H1 (cell line): ENCODE measurements around the gene DLK1. TPM values are rescaled to one million over a fixed set of nuclear protein-coding genes. Genes with fewer than 3 reads are reported as not detected.

Experiments
- CTCF ChIA-PET: fragments of 300-600 bp; sonication (Branson Sonifier 250); formaldehyde crosslinking; loops from one replicate; lab custom pipeline; 2021; ENCODE audit not compliant: partially characterized antibody; lab: Charles Lee
- POLR2A ChIA-PET: fragments of 300-600 bp; sonication (Branson Sonifier 250); formaldehyde crosslinking; loops from one replicate; lab custom pipeline; 2021; ENCODE audit warnings: inconsistent platforms; ENCODE audit not compliant: partially characterized antibody; lab: Charles Lee
- DNase-seq, 2 experiments: peaks; one replicate each; pipeline versions ENCODE4 v3.0.0 to v3.0.0-alpha.2; 2010 to 2022; ENCODE audit warnings: low spot score in 2 of 2, low read depth in 1 of 2, mixed read lengths in 1 of 2
- FAIRE-seq: peaks from 2 replicates; lab custom pipeline; 2011; peaks lifted over from hg19 to GRCh38; lab: Jason Lieb, UNC
- H2AFZ ChIP-seq: 2 replicates; pipeline ENCODE4 v1.8.1; 2012; ENCODE audit warnings: low read length, inconsistent platforms
- H2AK5ac ChIP-seq: 2 replicates; pipeline ENCODE4 v1.6.1; 2013; ENCODE audit warnings: low read depth, low read length
- H2BK120ac ChIP-seq: replicated peaks from 2 replicates; pipeline ENCODE3; 2013; ENCODE audit warnings: low read depth, low read length, inconsistent platforms
- H2BK12ac ChIP-seq: 2 replicates; pipeline ENCODE4 v1.6.1; 2013; ENCODE audit warnings: low read depth, low read length
- H2BK15ac ChIP-seq: 2 replicates; pipeline ENCODE4 v1.6.1; 2013; ENCODE audit warnings: low read length
- H2BK20ac ChIP-seq: 2 replicates; pipeline ENCODE4 v1.6.1; 2013; ENCODE audit warnings: low read length
- H2BK5ac ChIP-seq: 2 replicates; pipeline ENCODE4 v1.6.1; 2013; ENCODE audit warnings: low read depth, low read length
- H3K14ac ChIP-seq: 2 replicates; pipeline ENCODE4 v1.6.1; 2013; ENCODE audit warnings: inconsistent platforms; ENCODE audit not compliant: insufficient read length
- H3K18ac ChIP-seq: 2 replicates; pipeline ENCODE4 v1.6.1; 2013; ENCODE audit warnings: low read length; ENCODE audit errors: extremely low read depth
- H3K23ac ChIP-seq: 2 replicates; pipeline ENCODE4 v1.6.1; 2013; ENCODE audit warnings: inconsistent platforms; ENCODE audit not compliant: insufficient read length
- H3K23me2 ChIP-seq: 2 replicates; pipeline ENCODE4 v1.6.1; 2013; ENCODE audit warnings: low read depth, low read length
- H3K27ac ChIP-seq: 2 replicates; pipeline ENCODE4 v1.6.1; 2011; ENCODE audit warnings: low read depth, low read length, inconsistent platforms
- H3K27me3 ChIP-seq, 4 experiments: replicated peaks in 1 of 4; 1 replicate in 1 of 4; 2 replicates in 3 of 4; pipeline versions ENCODE4 v1.6.1 to v1.8.1; 2011 to 2013; ENCODE audit warnings: low read length in 3 of 4, mild to moderate bottlenecking in 3 of 4, inconsistent platforms in 2 of 4, mixed read lengths in 2 of 4, moderate library complexity in 1 of 4; ENCODE audit not compliant: control insufficient read depth in 3 of 4, insufficient read depth in 3 of 4; ENCODE audit errors: extremely low read depth in 1 of 4
- H3K36me3 ChIP-seq, 4 experiments: 2 replicates each; pipeline versions ENCODE4 v1.6.1 to v1.8.1; 2011 to 2013; ENCODE audit warnings: mild to moderate bottlenecking in 4 of 4, low read length in 3 of 4, moderate library complexity in 2 of 4, control low read depth in 1 of 4, inconsistent platforms in 1 of 4; ENCODE audit not compliant: insufficient read depth in 4 of 4, control insufficient read depth in 2 of 4
- H3K4ac ChIP-seq: replicated peaks from 2 replicates; pipeline ENCODE3; 2013; ENCODE audit warnings: low read length, low read depth, mixed read lengths, inconsistent platforms; ENCODE audit not compliant: insufficient read length
- H3K4me1 ChIP-seq, 4 experiments: replicated peaks in 1 of 4; 1 replicate in 1 of 4; 2 replicates in 3 of 4; pipeline versions ENCODE4 v1.6.1 to v1.8.1; 2011 to 2013; ENCODE audit warnings: low read length in 3 of 4, inconsistent platforms in 2 of 4, mixed read lengths in 1 of 4; ENCODE audit not compliant: insufficient read depth in 4 of 4, control insufficient read depth in 3 of 4
- H3K4me2 ChIP-seq, 2 experiments: 2 replicates each; pipeline versions ENCODE4 v1.6.1 to v1.8.1; 2011 to 2013; ENCODE audit warnings: low read depth in 2 of 2, low read length in 2 of 2, control low read depth in 1 of 2, inconsistent platforms in 1 of 2, mild to moderate bottlenecking in 1 of 2; ENCODE audit not compliant: insufficient read depth in 1 of 2
- H3K4me3 ChIP-seq, 4 experiments: fragments of 200-600, 300-600 bp in 1 of 4; sonication (generic), shearing (Covaris generic), sonication (Bioruptor Twin) in 1 of 4; 2 replicates each; pipeline versions ENCODE4 v1.5.1 to v1.8.1; 2011 to 2016; ENCODE audit warnings: low read length in 4 of 4, low read depth in 3 of 4, control low read depth in 2 of 4, inconsistent platforms in 2 of 4, mild to moderate bottlenecking in 2 of 4, mixed read lengths in 1 of 4, moderate library complexity in 1 of 4; ENCODE audit not compliant: insufficient read depth in 2 of 4; ENCODE audit errors: extremely low read depth in 1 of 4
- H3K56ac ChIP-seq: replicated peaks from 2 replicates; pipeline ENCODE3; 2013; ENCODE audit warnings: low read depth, mild to moderate bottlenecking, mixed read lengths, low read length, inconsistent platforms; ENCODE audit not compliant: insufficient read length
- H3K79me1 ChIP-seq: 2 replicates; pipeline ENCODE4 v1.6.1; 2013; ENCODE audit warnings: low read depth, low read length, control low read depth
- H3K79me2 ChIP-seq, 2 experiments: 2 replicates each; pipeline versions ENCODE4 v1.6.1 to v1.8.1; 2012 to 2013; ENCODE audit warnings: low read length in 2 of 2, mild to moderate bottlenecking in 2 of 2, inconsistent platforms in 1 of 2; ENCODE audit not compliant: insufficient read depth in 2 of 2, control insufficient read depth in 1 of 2
- H3K9ac ChIP-seq, 4 experiments: replicated peaks in 1 of 4; 1 replicate in 1 of 4; 2 replicates in 3 of 4; pipeline versions ENCODE4 v1.6.1 to v1.8.1; 2011 to 2013; ENCODE audit warnings: low read depth in 3 of 4, low read length in 3 of 4, control low read depth in 2 of 4, mild to moderate bottlenecking in 2 of 4, moderate library complexity in 2 of 4, inconsistent platforms in 1 of 4; ENCODE audit errors: extremely low read depth in 1 of 4
- H3K9me3 ChIP-seq, 2 experiments: 2 replicates each; pipeline versions ENCODE4 v1.6.1 to v1.8.1; 2012 to 2013; ENCODE audit warnings: mild to moderate bottlenecking in 2 of 2, moderate library complexity in 2 of 2, control low read depth in 1 of 2, inconsistent platforms in 1 of 2, low read depth in 1 of 2, low read length in 1 of 2, mixed read lengths in 1 of 2; ENCODE audit not compliant: insufficient read depth in 2 of 2
- H4K20me1 ChIP-seq, 2 experiments: replicated peaks in 1 of 2; 2 replicates each; pipeline versions ENCODE3 to v1.8.1; 2011 to 2013; ENCODE audit warnings: inconsistent platforms in 2 of 2, low read length in 2 of 2, mild to moderate bottlenecking in 1 of 2; ENCODE audit not compliant: insufficient read depth in 2 of 2, control insufficient read depth in 1 of 2
- H4K5ac ChIP-seq: 2 replicates; pipeline ENCODE4 v1.6.1; 2013; ENCODE audit warnings: low read length, low read depth, mixed read lengths, inconsistent platforms; ENCODE audit not compliant: insufficient read length
- H4K8ac ChIP-seq: 2 replicates; pipeline ENCODE4 v1.8.0; 2013; ENCODE audit warnings: mild to moderate bottlenecking, moderate library complexity, low read length, inconsistent platforms; ENCODE audit not compliant: insufficient read depth; ENCODE audit errors: extremely low read depth
- H4K91ac ChIP-seq: replicated peaks from 2 replicates; pipeline ENCODE3; 2013; ENCODE audit warnings: low read length, mixed read lengths, inconsistent platforms; ENCODE audit not compliant: insufficient read length
- BCL11A ChIP-seq, 2 experiments: IDR thresholded peaks; one replicate each; pipeline ENCODE4 v1.6.1; 2011; ENCODE audit warnings: low read depth in 2 of 2, low read length in 2 of 2, mild to moderate bottlenecking in 2 of 2
- CTCF ChIP-seq, 3 experiments: IDR thresholded peaks; 1 replicate in 2 of 3; 2 replicates in 1 of 3; pipeline versions ENCODE4 v1.5.1 to v1.6.1; 2011; ENCODE audit warnings: low read length in 3 of 3, mild to moderate bottlenecking in 3 of 3, inconsistent platforms in 2 of 3, low read depth in 1 of 3, moderate library complexity in 1 of 3; ENCODE audit not compliant: insufficient read depth in 1 of 3; ENCODE audit errors: control extremely low read depth in 1 of 3
- GABPA ChIP-seq: IDR thresholded peaks from 2 replicates; pipeline ENCODE4 v1.6.1; 2011; ENCODE audit warnings: mild to moderate bottlenecking, low read length, moderate library complexity, borderline replicate concordance; ENCODE audit not compliant: insufficient read depth
- TAF7 ChIP-seq: optimal IDR thresholded peaks from 2 replicates; pipeline ENCODE3; 2011; ENCODE audit warnings: low read depth, mild to moderate bottlenecking, inconsistent platforms, low read length, moderate library complexity, borderline replicate concordance
- WGBS, 2 experiments: shearing (Covaris generic) in 1 of 2; methylation state at CpG; one replicate each; pipeline versions ENCODE4 v1.1.6 to v1.1.7; 2013 to 2015; ENCODE audit warnings: low lambda C conversion rate in 2 of 2, mixed read lengths in 2 of 2, inconsistent platforms in 1 of 2, low coverage in 1 of 2, missing lambda C conversion rate in 1 of 2; ENCODE audit not compliant: insufficient replicate concordance in 2 of 2, insufficient coverage in 1 of 2, insufficient read length in 1 of 2; ENCODE audit errors: extremely low coverage in 1 of 2, missing lambda C conversion rate in 1 of 2; 5-methylcytosine and 5-hydroxymethylcytosine counted together
- polyA plus RNA-seq, 7 experiments: library from polyadenylated mRNA; depleted of rRNA in 3 of 7; stranded (reverse) in 5 of 7; unstranded in 2 of 7; fragments of >200 nt in 5 of 7; fragments of 200-250 nt in 2 of 7; gene quantifications; 1 replicate in 5 of 7; 2 replicates in 1 of 7; 4 replicates in 1 of 7; pipeline versions ENCODE4 v1.2.1 to v1.2.3, GENCODE V29; 2011 to 2013; ENCODE audit warnings: missing spikeins in 2 of 7, mixed read lengths in 2 of 7
- total RNA-seq: library from RNA; stranded (reverse); fragmentation: NEBNext Ultra II Directional; extraction: Animal tissue kit (Norgen Biotek cat#: 25700); gene quantifications from 2 replicates; pipeline ENCODE4 v1.2.1, GENCODE V29; 2021

Gene DLK1
- total and polyA plus RNA-seq, 2 of the 8 experiments (the other 6 are each of a cell fraction or from before 2014, with no cell fraction given): 1.3 to 2.4 TPM

GRCh38 chr14:100738704-100739131 lies 12.0 kb downstream of the DLK1 start:
- Histone ChIP-seq H3K14ac (no peak overlapping the region), H3K23me2 (no peaks in the 10 kb centered on the region), H3K27me3 (no peaks in the 10 kb centered on the region; a peak in 2 of 7 replicates), H2BK12ac (no peak overlapping the region), H4K5ac (no peak overlapping the region), H3K9ac (no peak overlapping the region), H2BK5ac (no peak overlapping the region), H3K4me2 (no peak overlapping the region), H3K18ac (no peak overlapping the region), H4K91ac (no peak overlapping the region), H3K56ac (no peak overlapping the region), H2AK5ac (no peak overlapping the region), H3K23ac (no peak overlapping the region), H2BK20ac (no peak overlapping the region), H3K79me2 (no peaks in the 10 kb centered on the region), H3K4me3 (no peak overlapping the region), H4K20me1 (no peaks in the 10 kb centered on the region), H3K27ac (no peak overlapping the region), H3K79me1 (no peaks in the 10 kb centered on the region), H2BK15ac (no peak overlapping the region), H2BK120ac (no peak overlapping the region), H3K4me1 (peaks cover 0 to 5% (median 0%) of the 10 kb centered on the region in 4 experiments; a peak in 1 of 7 replicates), H2AFZ (no peak overlapping the region), H3K36me3 (no peaks in the 10 kb centered on the region), H3K4ac (no peak overlapping the region), H3K9me3 (peaks cover 3 to 5% of the 10 kb centered on the region in 2 experiments; a peak in 3 of 4 replicates), H4K8ac (no peak overlapping the region)
- FAIRE-seq (no peak), DNase-seq (no peak)
- ChIA-PET POLR2A (no interaction called here), CTCF (interaction anchor here (2.6 kb wide), 1 partner anchor 9 kb away, joined by 6 read pairs; no protein-coding TSS in a partner anchor)
- WGBS, 2 experiments: 87% methylated on average over 10 of the region's 10 CpGs; no CpG with 5 or more reads in 1 of the 2 experiments
- no peak for TF ChIP-seq GABPA
- no peak for TF ChIP-seq BCL11A (IDR thresholded peaks at IDR 0.05; ENCODE audit: low read depth in 2 of 2, low read length in 2 of 2)
- TF ChIP-seq TAF7: no peak
- TF ChIP-seq CTCF (IDR thresholded peaks at IDR 0.05; ENCODE audit: control extremely low read depth in 1 of 3, insufficient read depth in 1 of 3, low read depth in 1 of 3, low read length in 3 of 3): no peak
